Measurements from ENCODE around the gene USP25.
"Not testable (repeated sequence)": the region's sequence is repeated elsewhere in the genome, so short reads cannot be mapped to it uniquely, and the experiment has no call there.

Gene USP25

GRCh38 chr21:15732290-15732995, 2.7 kb downstream of the USP25 start:
- no peak for DNase-seq

- no peak for DNase-seq
Measured at GRCh38 chr21:15732996-15733329, 3.2 kb downstream of the USP25 start.

- no peak for DNase-seq
Measured at GRCh38 chr21:15735409-15735808, 5.6 kb downstream of the USP25 start.

- not testable (repeated sequence) for DNase-seq
Measured at GRCh38 chr21:15735931-15736330, 6.1 kb downstream of the USP25 start.

- not testable (repeated sequence) for DNase-seq
Measured at GRCh38 chr21:15738779-15739178, 9.0 kb downstream of the USP25 start.

- no peak for DNase-seq
Measured at GRCh38 chr21:15740383-15740782, 10.6 kb downstream of the USP25 start.

GRCh38 chr21:15741510-15741909, 11.7 kb downstream of the USP25 start:
- DNase-seq, result no peak

GRCh38 chr21:15742052-15742670, 12.4 kb downstream of the USP25 start:
- no peak for DNase-seq

- no peak for DNase-seq
Measured at GRCh38 chr21:15742694-15743093, 12.9 kb downstream of the USP25 start.

GRCh38 chr21:15743593-15743992, 13.8 kb downstream of the USP25 start:
- DNase-seq, result no peak

- no peak for DNase-seq
Measured at GRCh38 chr21:15744926-15745325, 15.1 kb downstream of the USP25 start.

GRCh38 chr21:15748586-15748985, 18.8 kb downstream of the USP25 start:
- DNase-seq, result no peak

GRCh38 chr21:15749082-15749860, 19.5 kb downstream of the USP25 start:
- no peak for DNase-seq

- no peak for DNase-seq
Measured at GRCh38 chr21:15749861-15750159, 20.0 kb downstream of the USP25 start.

- no peak for DNase-seq
Measured at GRCh38 chr21:15751037-15751436, 21.3 kb downstream of the USP25 start.

- no peak for DNase-seq
Measured at GRCh38 chr21:15751546-15751945, 21.8 kb downstream of the USP25 start.

GRCh38 chr21:15752763-15753407, 23.1 kb downstream of the USP25 start:
- no peak for DNase-seq

GRCh38 chr21:15753741-15754140, 24.0 kb downstream of the USP25 start:
- no peak for DNase-seq

- no peak for DNase-seq
Measured at GRCh38 chr21:15754640-15755039, 24.9 kb downstream of the USP25 start.

- DNase-seq, result no peak
Measured at GRCh38 chr21:15755125-15755524, 25.3 kb downstream of the USP25 start.

GRCh38 chr21:15759469-15759868, 29.7 kb downstream of the USP25 start:
- DNase-seq, result no peak

- DNase-seq, result no peak
Measured at GRCh38 chr21:15761507-15762100, 31.8 kb downstream of the USP25 start.

GRCh38 chr21:15763359-15763758, 33.6 kb downstream of the USP25 start:
- no peak for DNase-seq
